ENCODE results near the gene TMTC1.

DNA sequence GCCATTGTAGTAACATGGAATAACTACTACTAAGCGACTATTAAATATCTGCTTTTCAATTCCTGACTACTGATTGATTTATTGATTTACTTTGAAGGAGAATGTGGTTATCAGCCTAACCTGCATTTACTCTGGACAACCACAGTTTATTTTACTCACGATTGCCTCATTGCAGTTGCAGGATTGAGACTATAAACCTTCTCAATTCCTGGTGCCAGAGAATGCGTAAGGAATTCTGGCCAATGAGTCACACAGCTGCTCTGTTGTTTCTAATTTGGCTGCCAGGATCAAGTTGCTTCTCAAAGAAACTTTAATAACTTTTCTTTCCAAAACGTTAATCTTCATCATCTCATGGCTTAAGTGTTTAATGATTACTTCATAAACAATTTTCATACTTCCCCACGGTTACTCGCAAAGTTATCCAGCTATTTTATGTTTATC lies 13.1 kb upstream of the TMTC1 start:
- no peak for TF ChIP-seq POLR2A (IDR thresholded peaks at IDR 0.05; ENCODE audit: extremely low read depth, insufficient read length)
- TF ChIP-seq, protein P1, sequence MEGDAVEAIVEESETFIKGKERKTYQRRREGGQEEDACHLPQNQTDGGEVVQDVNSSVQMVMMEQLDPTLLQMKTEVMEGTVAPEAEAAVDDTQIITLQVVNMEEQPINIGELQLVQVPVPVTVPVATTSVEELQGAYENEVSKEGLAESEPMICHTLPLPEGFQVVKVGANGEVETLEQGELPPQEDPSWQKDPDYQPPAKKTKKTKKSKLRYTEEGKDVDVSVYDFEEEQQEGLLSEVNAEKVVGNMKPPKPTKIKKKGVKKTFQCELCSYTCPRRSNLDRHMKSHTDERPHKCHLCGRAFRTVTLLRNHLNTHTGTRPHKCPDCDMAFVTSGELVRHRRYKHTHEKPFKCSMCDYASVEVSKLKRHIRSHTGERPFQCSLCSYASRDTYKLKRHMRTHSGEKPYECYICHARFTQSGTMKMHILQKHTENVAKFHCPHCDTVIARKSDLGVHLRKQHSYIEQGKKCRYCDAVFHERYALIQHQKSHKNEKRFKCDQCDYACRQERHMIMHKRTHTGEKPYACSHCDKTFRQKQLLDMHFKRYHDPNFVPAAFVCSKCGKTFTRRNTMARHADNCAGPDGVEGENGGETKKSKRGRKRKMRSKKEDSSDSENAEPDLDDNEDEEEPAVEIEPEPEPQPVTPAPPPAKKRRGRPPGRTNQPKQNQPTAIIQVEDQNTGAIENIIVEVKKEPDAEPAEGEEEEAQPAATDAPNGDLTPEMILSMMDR (IDR thresholded peaks at IDR 0.05; ENCODE audit: low read depth, low read length): no peak
- TF ChIP-seq MYC (IDR thresholded peaks at IDR 0.05; ENCODE audit: low read depth, low read length): no peak
- TF ChIP-seq, protein P2, sequence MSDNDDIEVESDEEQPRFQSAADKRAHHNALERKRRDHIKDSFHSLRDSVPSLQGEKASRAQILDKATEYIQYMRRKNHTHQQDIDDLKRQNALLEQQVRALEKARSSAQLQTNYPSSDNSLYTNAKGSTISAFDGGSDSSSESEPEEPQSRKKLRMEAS (IDR thresholded peaks at IDR 0.05; ENCODE audit: low read depth, low read length): no peak

All from NB4 (cell line).